NCI-H2081 (cell line): ENCODE results near the gene EDA.

Source experiments
- DNase-seq, 2 experiments: peaks; one replicate each; lab custom pipeline; 2025; lab: John Stamatoyannopoulos, UW

The EDA gene

GRCh38 chrX:69615779-69616456, at the start of gene EDA:
TSS of gene EDA (plus strand) at chrX:69616113.
- DNase-seq = peak; percentile 31 to 47

DNA sequence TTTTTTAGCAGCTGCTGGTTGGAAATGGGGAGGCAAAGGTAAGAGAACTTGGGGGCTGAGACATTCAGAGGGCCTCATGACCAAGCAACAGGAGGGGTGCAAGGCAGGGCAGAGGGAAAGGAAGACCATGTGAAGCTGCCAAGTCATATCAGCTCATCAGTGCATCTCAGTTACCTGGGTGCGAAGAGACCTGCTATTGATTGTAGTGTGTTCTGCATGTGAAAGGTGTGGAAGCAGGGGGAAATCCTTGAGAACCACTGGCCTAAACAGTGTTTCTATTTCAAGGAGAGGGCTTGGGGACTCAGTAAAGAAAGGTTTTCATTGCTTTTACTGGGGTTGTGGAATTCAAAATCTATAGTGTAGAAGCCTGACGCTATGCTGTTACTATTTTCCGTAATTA, 47.1 kb upstream of the EDA start:
- DNase-seq = no peak

DNA sequence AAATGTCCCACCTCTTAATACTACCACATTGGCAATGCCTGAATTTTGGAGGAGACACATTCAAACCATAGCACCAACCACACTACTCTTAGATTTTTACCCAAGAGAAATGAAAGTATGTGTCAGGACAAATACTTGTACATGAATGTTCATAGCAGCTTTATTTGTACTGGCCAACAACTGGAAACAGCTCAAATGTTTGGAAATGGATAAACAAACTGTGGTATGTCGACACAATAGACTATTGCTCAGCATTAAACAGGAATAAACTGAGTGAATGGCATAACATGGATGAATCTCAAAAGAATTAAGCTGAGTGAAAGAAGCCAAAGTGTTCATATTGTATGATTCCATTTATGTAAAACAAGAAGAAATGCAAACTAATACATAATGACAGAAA, 18.5 kb upstream of the EDA start:
- no peak for DNase-seq

- no peak for DNase-seq
Measured at GRCh38 chrX:69600182-69600581, 15.7 kb upstream of the EDA start.

- DNase-seq = no peak
Measured at GRCh38 chrX:69603566-69604194, 12.2 kb upstream of the EDA start.

GRCh38 chrX:69605521-69605920, 10.4 kb upstream of the EDA start:
- DNase-seq = no peak

DNA sequence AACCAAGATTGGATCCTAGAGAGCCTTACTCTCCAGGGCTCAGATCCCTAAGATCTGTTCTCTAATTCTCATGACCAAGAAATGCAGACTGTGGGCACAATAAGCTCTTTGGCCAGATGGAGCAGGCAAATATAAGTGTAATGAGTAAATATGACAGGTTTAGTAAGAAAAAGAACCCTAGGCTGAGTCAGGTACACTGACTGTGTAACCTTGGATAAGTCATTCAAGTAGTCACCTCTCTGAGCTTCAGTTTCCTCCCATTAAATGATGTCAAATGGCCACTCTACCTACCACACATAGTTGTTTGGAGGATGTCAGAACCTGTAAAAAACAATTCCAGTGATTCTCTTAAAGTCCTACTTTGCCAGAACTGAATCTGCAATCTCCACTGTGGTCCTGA, 8.3 kb upstream of the EDA start:
- no peak for DNase-seq

GRCh38 chrX:69613946-69614345, 2.0 kb upstream of the EDA start:
- no peak for DNase-seq

DNA sequence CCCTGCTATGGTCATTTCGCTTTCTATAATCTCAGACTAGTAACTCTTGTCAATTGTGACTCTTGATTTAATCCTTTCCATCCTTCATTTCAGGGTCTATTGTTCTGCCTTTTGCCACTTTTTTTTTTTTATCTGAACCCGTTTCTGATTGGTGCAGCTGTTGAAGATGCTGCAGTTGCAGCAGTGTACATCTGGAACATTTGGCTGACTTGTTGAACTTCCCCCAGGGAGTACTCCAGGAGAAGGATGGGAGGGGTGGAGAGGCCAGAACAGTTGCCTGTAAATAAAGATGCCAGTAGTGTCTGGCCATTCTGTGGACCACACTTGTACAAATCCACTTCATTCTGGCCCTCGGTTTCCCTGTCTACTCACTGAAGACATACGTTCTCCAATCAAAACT, 1.0 kb upstream of the EDA start:
- no peak for DNase-seq

GRCh38 chrX:69615342-69615741, 571 bp upstream of the EDA start:
- no peak for DNase-seq

GRCh38 chrX:69616457-69617203, 717 bp downstream of the EDA start:
- DNase-seq = no peak

DNA sequence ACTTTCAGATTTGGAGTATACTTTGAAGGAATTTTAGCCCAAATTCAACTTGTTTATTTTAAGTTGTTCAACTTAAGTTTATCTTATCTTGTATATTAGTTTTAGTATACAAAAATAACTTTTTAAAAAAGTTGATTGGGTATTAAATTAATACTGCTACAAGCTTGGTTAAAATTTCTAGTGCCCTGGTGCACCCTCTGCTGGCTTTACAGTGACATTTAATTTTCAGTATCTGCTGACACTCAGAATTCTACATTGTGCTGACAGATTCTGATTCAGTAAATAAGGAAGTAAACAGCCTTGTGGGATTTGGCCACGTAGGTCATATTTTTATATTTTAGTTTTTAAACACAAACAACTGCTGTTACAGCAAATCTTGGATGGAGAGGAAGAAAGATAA, 2.9 kb downstream of the EDA start:
- no peak for DNase-seq

DNA sequence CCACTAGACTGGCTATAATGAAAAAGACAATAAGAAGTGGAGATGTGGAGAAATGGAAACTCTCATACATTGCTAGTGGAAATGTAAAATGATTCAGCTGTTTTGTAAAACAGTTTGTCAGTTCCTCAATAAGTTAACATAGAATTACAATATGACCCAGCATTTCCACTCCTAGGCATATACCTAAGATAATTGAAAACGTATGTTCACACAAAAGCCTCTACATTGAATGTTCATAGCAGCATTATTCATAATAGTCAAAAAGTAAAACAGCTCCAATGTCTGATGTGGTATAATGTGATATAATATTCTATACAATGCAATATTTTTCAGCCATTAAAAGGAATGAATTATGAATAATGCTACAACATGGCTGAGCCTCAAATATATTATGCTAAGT, 10.2 kb downstream of the EDA start:
- no peak for DNase-seq

GRCh38 chrX:69627744-69628143, 11.8 kb downstream of the EDA start:
- no peak for DNase-seq

- no peak for DNase-seq
Measured at GRCh38 chrX:69630147-69630546, 14.2 kb downstream of the EDA start.

DNA sequence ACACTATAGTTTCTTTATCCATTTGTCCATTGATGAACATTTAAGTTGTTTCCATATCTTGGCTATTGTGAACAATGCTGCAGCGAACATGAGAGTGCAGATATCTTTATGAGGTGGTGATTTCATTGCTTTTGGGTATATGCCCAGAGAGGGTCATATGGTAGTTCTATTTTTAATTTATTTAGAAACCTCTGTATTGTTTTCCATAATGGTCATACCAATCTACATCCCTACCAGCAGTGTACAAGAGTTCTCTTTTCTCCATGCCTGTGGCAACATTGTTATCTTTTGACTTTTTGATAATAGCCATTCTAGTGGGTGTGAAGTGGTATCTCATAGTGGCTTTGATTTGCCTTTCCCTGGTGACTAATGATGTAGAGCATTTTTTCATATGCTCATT, 48.8 kb downstream of the EDA start:
- DNase-seq = no peak

GRCh38 chrX:69670001-69670555, 54.2 kb downstream of the EDA start:
- no peak for DNase-seq

DNA sequence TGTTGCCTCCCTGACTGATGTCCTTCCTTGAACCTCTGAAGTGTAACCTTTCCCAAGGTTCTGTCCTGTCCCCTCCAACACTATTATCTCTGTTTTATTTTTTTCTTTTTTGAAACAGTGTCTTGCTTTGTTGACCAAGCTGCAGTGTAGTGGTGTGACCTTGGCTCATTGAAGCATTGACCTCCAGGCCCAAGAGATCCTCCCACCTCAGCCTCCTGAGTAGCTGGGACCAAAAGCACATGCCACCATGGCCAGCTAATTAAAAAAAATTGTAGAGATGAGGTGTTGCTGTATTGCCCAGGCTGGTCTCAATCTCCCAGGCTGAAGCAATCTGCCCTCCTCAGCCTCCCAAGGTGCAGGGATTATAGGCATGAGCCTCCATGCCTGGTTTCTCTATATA, 59.0 kb downstream of the EDA start:
- DNase-seq = no peak

GRCh38 chrX:69705818-69706217, 89.9 kb downstream of the EDA start:
- DNase-seq = no peak

GRCh38 chrX:69718102-69718501, 102.2 kb downstream of the EDA start:
- no peak for DNase-seq

GRCh38 chrX:69724307-69724706, 108.4 kb downstream of the EDA start:
- DNase-seq = no peak

DNA sequence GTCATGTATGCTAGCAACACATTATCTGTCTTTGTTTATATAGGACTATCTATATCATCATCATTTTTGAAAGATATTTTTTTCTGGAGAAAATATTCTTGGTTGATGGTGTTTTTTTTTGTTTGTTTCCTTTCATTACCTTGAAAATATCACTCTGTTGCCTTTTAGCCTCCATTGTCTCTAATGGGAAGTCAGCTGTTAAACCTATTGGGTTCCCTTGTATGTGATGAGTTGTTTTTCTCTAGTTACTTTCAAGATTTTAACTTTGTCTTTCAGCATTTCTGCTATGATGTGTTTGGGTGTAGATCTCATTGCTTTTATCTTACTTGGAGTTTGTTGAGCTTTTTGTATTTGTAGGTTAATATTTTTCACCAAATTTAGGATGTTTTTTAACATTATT, 124.4 kb downstream of the EDA start:
- DNase-seq = no peak

- no peak for DNase-seq
Measured at GRCh38 chrX:69741721-69742120, 125.8 kb downstream of the EDA start.
